ENCODE data around the gene SBF2.

Gene SBF2

DNA sequence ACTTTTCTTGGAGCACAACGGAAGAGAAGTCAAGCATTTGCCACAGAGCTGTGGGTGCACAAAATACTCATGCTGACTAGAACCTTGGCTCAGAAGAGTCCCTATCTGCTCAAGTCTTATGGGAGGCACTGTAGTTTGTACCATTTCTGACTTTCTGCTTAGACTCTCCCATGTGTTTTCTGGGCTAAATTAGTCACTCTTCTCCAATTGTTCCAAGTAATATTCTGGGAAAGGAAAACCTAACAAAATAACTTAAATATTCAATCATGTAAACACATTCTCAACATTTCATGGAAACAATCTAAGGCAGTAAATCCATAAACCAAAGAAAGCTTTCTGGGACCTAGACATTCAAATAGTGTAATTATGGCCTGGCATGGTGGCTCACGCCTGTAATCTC, 409.4 kb downstream of the SBF2 start:
- no peak for DNase-seq

DNA sequence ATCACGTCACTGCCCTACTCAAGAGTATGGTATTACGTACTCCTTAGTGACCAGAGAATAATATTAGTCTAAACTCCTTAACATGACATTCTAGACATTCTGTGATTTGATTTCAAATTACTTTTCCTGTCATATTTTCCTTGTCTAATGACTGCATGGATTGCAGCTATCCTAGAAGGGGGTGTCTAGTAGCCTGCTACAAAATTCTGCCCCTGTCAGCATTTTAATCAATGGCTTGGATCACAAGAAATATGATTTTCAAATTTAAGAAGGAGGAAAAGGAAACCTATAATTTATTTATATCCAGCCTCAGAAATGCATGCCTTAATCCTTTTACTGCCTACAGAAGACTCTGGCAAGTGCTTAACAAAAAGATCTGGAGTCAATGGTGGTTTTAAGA, 413.4 kb downstream of the SBF2 start:
- no peak for DNase-seq

DNA sequence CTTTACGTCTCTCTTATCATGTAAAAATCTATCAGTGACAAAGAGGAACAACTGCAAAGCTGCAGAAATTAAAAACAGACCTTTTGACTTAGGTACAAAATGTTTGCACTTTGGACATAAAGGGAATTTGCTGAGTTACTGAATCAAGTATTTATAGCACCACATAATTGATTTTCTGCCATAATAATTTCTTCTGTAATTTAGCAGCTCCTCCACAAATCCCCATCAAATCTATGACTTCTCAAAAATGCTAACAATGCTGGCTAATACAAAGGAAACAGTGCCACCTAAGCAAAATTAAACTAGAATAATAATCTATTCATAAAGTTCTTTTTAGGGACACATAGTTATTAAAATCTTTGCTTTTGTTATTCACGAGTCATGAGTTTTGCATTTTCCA, 415.1 kb downstream of the SBF2 start:
- DNase-seq, result no peak

DNA sequence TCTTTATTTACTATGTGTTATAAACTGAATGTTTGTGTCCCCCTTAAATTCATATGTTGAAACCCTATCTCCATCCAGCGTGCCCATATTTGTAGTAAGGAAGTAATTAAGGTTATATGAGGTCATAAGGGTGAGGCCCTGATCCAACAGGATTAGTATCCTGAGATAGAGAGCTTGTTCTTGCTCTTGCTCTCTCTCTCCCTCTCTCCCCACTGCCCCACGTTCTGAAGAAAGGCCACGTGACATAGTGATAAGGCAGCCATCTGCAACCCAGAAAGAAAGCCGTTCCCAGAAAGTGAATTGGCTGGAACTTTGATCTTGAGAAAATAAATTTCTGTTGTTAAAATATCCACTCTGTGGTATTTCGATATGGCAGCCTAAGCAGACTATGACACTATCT, 417.7 kb downstream of the SBF2 start:
- no peak for DNase-seq

DNA sequence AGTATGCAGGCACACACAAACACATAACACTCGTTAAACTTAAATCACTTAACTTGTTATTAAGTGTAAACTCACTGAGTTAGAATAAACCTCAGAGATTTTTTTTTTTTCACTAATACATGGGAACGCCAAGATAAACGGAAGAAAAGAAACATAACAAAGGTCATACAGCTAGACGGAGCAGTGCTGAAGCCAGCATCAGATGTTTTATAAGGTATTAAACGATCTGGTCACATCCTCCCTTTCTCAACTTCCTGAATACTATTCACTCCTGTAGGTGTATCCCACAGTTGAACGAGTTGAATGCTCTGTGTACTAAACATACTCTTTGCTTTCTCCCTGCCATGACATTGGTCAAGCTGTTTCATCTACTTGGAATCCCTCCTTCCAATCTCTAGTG, 418.2 kb downstream of the SBF2 start:
- DNase-seq, result no peak

DNA sequence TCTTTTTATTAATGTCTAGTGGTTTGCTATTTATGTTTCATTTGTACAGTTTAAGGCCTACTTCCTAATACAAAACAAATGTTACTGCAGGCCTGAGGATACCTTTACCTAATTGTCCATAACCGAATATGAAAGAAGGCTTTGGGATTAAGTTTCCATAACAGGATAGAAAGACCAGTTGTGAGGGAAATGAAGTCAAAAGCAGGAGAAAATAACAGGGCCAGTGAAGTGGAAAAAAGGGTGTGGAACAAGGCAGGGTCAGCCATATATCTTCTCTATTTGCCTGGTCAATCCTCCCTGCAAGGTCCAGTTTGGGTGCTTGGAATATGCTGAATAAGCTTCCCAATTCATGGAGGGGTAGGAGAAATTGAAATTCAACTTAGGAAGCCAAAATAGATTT, 418.6 kb downstream of the SBF2 start:
- no peak for DNase-seq

DNA sequence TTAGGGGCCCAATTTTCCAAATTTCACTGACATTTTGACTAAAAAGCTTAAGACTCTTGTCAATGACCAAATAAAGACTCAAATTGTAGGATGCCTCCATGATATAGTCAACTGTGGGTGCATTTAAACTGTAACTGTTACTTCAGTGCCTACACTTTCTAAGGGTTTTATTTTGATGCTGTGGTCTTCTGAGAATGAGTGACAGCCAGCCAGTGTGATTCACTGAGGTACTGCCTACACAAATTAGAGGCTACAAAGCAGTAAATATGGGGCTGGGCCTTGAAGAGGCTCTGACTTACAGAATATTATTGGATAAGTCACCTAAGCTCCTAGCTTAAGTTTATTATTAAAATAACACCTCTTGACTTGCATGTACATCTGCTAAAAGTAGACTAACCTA, 419.6 kb downstream of the SBF2 start:
- no peak for DNase-seq

DNA sequence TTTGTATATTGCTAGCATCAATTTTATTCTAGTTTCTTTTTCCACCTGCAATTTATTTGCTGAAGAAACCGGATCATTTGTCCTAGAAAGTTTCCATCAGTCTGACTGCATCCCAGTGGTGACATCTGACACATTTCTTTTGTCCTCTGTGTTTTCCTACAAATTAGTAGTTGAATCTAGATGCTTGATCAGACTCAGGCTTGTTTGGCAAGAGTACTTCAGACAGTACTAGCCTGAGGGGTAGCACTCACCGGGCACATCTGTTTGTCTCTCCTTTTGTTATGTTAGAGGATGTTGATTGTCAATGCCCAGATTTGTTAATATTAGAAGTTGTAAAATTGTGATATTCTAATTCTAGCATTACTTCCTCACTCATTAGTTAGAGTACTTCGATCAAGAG, 425.4 kb downstream of the SBF2 start:
- no peak for DNase-seq

DNA sequence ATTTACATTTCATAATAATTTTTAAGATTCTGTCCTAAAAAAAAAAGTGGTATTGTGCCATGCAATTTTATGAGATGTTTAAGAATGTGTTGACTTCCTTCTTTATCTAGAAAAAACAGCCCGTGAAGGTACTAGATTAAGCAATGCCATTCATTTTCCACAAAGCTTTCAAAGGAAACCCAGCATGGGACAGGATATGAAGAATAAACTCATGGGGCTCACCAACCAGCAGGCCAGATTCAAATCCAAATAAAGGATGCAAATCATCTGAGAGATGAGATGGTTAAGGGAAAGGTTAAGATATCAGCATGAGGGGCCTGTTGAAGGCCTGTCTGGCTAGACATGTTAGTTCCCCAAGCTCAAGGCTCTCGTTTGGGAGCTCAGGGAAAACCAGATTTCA, 431.0 kb downstream of the SBF2 start:
- no peak for DNase-seq

DNA sequence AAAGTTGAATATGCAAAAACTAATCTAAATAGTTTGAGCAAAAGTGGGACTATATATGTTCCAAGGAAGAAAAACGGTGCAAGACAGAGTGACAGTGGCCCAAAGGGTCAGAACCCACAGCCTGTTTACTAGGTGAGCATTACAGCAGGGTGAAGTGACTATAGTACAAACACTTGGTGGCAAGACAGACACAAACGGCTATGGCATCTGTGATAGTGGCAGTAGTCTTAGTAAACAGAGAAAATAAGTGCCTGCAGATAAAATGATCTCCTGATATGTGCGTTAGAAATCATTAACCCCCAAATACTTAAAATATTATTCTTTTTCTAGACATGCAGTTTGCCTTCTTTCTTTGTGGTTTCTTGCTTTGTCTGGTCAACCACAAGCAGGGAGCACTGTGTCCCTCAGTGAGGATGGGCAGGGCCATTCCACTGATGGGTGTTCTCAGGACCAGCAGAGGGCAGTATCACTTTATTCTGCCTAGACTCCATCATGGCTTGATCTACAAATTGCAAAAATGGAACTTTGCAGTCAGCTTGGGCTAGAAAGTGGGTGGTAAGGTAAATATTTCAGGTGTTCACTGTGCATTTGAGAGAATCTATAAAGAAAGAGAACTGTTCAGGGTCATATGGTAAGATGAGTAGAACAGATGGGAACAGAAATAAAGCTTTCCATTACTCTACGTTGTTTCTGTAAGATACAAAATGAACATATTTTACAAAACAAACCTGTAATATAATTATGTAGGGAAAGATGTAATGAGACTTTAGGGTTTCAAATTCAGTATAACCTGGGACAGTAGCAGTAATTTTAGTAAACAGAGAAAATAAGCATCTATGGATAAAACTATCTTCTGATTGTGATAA, 431.9 kb downstream of the SBF2 start:
- peak; percentile 25 for DNase-seq

DNA sequence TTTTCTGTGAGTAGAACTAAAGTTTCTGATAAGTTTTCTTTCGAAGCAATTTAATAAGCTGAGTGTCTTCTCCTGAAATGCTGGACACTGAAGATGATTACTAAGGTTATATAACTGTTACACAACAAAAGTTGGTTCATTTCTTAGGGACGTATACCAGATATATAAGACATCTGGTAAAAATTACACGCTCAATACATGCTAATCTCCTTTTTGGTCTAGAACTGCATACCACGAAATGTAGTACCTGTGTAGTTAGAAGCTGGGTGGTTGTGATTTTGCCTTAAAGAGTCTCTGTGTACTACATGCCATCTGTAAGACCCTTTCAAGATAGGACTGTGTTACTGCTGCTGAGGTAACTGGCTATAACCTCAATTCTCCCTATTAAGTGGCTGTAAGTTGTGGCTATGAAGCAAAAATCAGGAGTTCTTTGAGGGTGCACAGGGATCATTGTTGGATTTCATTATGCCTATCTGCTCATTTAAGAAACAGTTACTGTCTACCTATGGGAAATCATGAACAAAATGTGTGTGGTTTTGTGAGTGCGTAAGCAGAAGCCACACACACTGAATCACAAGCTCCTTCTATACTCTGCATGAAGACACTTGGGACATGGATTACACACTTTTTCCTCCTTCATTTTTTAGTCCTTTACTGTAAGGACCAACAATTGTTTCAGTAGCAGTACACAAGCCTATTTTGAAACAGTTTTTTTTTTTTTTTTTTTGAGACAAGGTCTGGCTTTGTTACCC, 434.3 kb downstream of the SBF2 start:
- no peak for DNase-seq

DNA sequence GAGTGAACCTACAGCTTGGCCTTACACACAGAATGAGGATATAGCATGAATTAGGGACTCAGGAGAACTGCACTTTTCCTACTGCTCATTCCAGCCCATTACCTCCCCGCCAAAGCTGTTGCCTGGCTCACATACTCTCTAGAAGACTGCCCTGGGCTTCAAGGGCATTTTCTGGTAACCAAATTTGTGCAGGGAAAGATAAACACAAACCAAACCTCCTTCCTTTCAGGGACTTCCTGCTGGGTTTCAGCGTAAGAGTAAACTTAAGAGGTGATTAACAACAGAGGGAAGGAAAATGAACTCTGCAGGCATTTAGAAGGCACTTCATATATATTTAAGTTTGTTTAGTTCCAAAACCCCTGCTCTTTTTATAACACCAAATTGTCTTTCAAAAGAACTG, 435.2 kb downstream of the SBF2 start:
- no peak for DNase-seq

DNA sequence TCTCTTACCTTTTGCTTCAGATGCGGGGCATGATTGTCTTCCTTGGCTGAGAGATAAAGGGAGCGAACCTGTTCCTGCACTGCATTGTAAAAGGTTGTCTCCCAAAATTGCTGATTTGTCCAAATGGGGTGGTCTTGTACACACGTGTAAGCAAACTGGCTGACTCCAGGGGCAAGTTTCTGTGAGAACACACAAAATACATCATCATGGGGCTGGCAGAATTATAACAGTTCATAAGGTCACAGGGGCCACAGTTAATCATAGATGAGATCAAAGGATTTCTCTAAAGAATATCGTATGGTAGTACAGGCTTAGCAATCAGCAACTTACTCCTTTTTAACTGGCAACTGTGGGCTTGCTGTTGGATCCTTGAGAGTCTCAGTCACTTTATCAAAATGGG, 435.8 kb downstream of the SBF2 start:
- DNase-seq, result no peak

DNA sequence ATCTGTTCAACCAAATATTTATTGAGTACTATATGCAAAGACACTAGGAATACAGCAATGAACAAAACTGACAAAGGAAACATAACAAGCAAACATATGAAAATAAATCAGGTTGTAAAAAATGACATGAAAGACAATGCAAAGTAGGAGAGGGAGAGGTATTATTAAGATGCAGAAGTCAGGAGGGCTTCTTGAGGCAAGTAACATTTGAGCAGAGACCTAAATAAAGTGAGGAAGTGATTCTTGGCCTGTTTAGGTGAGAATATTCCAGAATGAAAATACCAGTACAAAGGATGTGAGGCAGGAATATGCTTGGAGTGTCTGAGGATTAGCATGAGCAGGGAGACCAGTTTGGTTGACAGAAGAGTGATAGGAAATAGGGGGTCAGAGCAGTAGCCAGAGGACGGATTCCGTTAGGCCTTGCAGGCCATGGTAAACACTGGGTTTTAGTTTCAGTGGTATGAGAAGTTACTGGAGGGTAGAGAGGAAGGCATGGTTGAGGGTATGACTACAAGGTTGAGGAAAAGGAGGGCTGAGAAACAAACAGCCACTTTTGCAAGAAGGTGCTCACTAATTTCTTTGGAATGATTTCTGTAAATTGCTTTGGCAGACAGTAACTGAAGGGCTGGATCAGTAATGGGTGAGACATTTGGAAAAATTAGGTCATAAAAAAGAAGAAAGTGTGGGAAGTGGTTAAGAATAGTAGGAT, 438.3 kb downstream of the SBF2 start:
- DNase-seq, result no peak

DNA sequence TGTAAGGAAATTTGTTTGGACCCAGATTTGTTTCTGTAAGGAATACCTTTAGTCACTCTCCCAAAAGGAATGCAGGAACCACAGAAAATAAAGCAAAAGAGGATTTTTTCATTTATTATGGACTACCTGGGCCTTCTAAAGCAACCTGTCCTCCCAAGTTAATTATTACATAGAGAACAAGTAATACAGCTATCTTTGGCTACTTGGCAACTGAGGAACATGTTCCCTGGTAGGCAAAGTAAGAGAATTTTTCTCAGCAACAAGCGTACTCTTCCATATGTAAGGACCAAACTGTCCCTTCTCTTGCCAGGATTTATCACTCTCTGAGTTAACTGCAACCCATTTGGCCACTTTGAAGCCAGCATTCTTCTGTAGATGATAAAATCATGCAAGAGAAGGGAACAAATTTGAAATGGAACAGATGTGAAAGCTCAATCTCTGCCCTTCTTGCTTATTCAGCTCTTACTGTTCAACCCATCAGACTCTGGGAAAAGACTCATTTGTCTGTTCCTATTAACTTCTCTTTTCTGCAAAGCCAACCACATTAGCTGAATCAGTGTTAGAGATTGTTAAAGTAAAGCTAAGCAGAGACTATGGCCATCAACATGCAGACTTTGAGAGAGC, 440.0 kb downstream of the SBF2 start:
- DNase-seq, result no peak

DNA sequence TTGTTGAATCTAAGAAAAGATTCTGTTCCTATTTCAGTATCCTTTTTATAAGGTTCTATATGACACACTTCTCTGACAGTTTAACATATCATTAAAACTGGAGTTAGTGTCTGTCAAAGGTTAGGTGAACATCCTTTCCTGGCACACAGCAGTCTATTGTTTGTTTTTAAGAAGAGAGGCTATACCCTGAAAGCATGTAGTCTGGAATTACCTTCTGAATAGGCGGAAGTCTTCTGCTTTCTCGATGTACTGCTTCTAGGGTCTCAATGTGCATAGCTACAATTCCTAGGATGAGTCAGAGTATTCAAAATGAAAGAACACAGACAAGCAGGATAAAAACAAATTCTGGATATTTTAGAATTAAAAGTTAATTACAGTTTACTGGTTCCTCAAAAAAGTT, 441.6 kb downstream of the SBF2 start:
- no peak for DNase-seq

DNA sequence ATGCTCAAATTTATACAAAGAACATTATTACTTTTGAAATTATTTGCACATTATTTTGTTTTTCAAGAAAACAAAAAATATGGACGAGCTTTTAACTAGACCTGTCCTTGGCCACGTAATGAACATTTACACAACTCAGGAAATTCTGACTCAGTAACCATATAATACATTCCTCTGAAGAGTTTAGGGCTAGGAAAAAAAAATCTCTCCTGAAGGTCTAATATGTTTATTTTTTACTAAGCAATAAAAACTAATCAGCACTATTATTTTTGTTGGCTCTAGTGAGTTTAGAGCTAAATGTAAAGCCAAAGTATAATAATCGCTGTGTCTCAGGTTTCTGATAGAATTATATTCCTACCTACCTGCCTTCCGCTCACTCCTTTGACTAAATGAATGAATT, 442.7 kb downstream of the SBF2 start:
- DNase-seq, result no peak

DNA sequence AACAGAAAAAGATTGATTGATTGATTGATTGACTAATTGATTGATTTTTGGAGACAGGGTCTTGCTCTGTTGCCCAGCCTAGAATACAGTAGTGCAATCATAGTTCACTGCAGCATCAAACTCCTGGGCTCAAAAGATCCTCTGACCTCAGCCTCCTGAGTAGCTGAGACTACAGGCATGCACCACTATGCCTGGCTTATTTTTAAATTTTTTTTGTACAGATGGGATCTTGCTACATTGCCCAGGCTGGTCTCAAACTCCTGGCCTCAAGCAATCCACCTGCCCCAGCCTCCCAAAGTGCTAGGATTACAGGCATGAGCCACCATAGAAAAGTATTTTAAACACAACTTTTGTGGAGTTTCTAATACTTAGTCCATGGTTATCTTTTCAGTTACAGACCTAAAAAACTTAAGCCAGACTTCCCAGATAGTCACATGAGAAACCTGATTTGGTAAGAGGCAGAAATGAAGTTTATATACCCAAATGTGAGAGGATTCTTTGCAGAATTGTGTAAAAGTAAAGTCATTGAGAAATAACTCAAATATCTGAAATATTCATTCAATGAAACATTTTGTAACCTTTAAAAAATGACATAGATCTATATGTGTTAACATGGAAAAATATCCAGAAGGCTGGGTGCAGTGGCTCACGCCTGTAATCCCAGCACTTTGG, 443.7 kb downstream of the SBF2 start:
- DNase-seq, result no peak

DNA sequence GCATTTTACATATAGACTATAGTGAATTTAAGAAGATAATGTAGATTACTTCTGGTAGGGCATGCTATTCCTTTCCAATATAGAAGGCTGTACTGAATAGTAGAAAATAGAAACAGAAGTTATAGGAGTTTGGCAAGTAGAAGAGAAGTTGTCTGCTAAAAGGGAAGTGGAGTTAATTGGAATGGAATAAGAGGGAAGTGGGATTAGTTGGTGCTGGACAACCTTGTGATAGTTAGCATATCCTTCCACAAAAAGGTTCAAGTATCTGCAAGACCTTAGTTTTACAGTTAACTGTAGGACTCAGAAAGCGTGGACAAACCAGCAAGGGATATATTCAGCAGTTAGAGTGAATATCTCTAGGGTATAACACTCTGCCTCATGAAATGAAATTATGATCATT, 444.6 kb downstream of the SBF2 start:
- no peak for DNase-seq

DNA sequence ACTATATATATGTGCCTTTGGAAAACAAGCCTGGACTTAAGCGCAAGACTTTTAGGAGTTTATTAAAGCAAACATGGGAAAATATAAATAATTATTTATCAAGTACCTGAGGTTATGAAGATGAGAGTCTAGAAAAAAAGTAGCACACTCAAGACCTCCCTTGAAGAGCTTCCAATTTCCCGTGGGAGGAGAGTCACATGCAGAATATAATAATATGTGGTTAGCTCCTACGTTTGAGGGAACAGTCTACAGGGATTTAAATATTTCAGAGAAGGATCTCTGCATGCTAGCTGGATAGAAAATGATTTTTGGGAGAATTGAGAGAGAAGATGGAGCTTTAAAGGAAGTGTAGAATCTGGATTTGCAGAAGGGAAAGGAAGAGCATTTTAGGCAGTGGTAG, 446.4 kb downstream of the SBF2 start:
- no peak for DNase-seq

DNA sequence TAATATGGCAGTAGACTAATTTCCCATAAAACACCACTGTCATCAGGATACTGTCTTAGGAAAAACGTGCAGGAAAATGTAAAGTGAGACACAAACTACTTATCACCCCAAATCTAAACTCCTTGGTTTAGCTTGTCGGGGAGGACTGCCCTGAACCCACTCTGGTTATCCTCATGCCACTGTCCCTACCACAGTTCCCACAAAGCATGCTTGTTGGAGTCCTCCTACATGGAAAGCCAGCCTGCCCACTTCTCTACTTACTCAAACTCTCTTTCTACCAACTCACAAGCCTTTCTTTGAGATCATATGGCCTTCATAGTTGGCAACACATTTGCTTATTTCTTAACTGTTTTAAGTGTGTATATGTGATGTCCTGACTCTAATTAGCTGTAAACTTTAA, 451.1 kb downstream of the SBF2 start:
- no peak for DNase-seq

DNA sequence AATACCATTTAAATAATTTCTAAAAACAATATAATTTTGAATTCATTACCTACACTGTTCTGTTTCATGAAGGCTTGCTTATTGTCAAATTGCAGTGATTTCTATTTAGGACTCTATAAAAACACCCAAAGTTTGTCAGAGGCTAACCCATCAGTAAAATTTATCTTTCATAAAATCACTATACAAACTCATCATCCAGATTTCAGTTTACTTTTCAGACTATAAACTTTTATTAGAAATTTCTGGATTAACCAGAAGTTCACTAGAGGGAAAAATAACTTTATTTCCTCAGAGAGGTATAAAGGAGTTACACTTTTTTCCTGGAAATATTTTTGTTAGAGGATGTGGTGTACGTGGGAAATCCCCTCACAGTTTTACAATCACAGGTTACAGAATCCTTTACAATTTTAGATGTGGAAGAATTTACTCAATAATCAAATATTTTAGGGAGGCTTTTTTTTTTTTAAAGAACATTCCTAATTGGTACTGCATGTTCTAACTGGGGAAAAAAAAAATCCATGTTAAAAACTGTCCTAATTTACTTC, 453.5 kb downstream of the SBF2 start:
- no peak for DNase-seq

DNA sequence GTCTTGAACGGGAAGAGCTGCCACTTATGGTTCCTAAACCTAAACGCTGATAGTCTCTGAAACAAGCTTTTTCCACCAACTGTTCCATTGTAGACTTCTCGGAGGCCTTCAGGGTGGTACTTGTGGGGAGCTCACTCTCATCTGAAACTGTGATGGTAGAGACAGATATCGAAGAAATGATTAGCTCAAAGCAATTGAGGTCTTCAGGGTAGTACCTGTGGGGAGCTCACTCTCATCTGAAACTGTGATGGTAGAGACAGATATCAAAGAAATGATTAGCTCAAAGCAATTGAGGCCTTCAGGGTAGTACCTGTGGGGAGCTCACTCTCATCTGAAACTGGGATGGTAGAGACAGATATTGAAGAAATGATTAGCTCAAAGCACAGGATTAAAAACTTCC, 454.5 kb downstream of the SBF2 start:
- no peak for DNase-seq
